Measurements from ENCODE around the gene COMP. TPM values are rescaled to one million over a fixed set of nuclear protein-coding genes. Genes with fewer than 3 reads are reported as not detected.

The COMP gene
- total and polyA plus RNA-seq, 10 of the 15 experiments (the other 5 are each of a cell fraction or from before 2014, with no cell fraction given) = 0.17 TPM; not detected in 9

- peaks cover 18% of the 10 kb centered on the region for H4K20me1 ChIP-seq (ENCODE audit: control insufficient read depth, insufficient read depth)
These were observed 43.5 kb upstream of the COMP start for GRCh38 chr19:18834644-18834984.

More at GRCh38 chr19:18834644-18834984, 43.5 kb upstream of the COMP start:
- H3K27ac ChIP-seq (ENCODE audit: control insufficient read depth, insufficient read depth) = no peak overlapping the region
- peak overlapping the region; percentile 93 for H3K4me3 ChIP-seq
- ChIA-PET POLR2A (interaction anchor here (1.1 to 1.4 kb wide), 2 partner anchors 10 to 12 kb away, joined by 3 to 5 read pairs; no protein-coding TSS in a partner anchor), SMC1A (ENCODE audit: uncharacterized antibody, unreplicated experiment) (interaction anchor here (0.9 to 4.2 kb wide), 3 partner anchors 9 to 28 kb away, joined by 3 to 24 read pairs (median 4); no protein-coding TSS in a partner anchor), RAD21 (ENCODE audit: unreplicated experiment) (interaction anchor here (0.6 to 2.0 kb wide), 3 partner anchors 8 to 549 kb away, joined by 3 to 6 read pairs (median 4); no protein-coding TSS in a partner anchor), CTCF (interaction anchor here (8.2 kb wide), 1 partner anchor 12 kb away, joined by 109 read pairs; no protein-coding TSS in a partner anchor)
- H3K9me3 ChIP-seq (replicated peaks; ENCODE audit: control insufficient read depth, insufficient read depth, low read length) = no peaks in the 10 kb centered on the region
- in situ Hi-C loops (cut with MboI) (no loop called here), intact Hi-C loops (cut with micrococcal nuclease; ENCODE audit: unreplicated experiment) (loop anchor here (5.0 kb wide), 1 partner anchor 242 kb away; no protein-coding TSS in a partner anchor)
- peak overlapping the region; percentile 73 for H3K4me2 ChIP-seq (ENCODE audit: control insufficient read depth, insufficient read depth)
- peaks cover 6% of the 10 kb centered on the region in 2 experiments; a peak in 3 of 4 replicates for H3K36me3 ChIP-seq (ENCODE audit: control insufficient read depth in 2 of 2, insufficient read depth in 2 of 2, low read length in 1 of 2)
- no peaks in the 10 kb centered on the region for H3K27me3 ChIP-seq (replicated peaks in 1 of 2; ENCODE audit: control insufficient read depth in 2 of 2, insufficient read depth in 2 of 2, low read length in 1 of 2)
- TF ChIP-seq MTA3 (IDR thresholded peaks at IDR 0.05; ENCODE audit: borderline replicate concordance, low read length) = no peak
- TF ChIP-seq EGR1 (IDR thresholded peaks at IDR 0.05; ENCODE audit: borderline replicate concordance in 1 of 2, low read depth in 2 of 2, low read length in 2 of 2) = no peak
- TF ChIP-seq SIX5 (IDR thresholded peaks at IDR 0.05; ENCODE audit: low read depth, low read length, severe bottlenecking) = no peak
- TF ChIP-seq SMARCA5 (IDR thresholded peaks at IDR 0.05) = no peak
- TF ChIP-seq CREM (IDR thresholded peaks at IDR 0.05; ENCODE audit: low read depth) = no peak
- no peak for TF ChIP-seq ZNF274 (IDR thresholded peaks at IDR 0.05; ENCODE audit: insufficient read depth, insufficient read length)
- no peak for TF ChIP-seq JUND (IDR thresholded peaks at IDR 0.05; ENCODE audit: low read depth, low read length)
- TF ChIP-seq, protein P1, sequence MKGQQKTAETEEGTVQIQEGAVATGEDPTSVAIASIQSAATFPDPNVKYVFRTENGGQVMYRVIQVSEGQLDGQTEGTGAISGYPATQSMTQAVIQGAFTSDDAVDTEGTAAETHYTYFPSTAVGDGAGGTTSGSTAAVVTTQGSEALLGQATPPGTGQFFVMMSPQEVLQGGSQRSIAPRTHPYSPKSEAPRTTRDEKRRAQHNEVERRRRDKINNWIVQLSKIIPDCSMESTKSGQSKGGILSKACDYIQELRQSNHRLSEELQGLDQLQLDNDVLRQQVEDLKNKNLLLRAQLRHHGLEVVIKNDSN (IDR thresholded peaks at IDR 0.05; ENCODE audit: borderline replicate concordance, extremely low read length, insufficient read depth, low read depth, low read length) = no peak
- TF ChIP-seq BCLAF1 (IDR thresholded peaks at IDR 0.05) = no peak
- TF ChIP-seq NRF1 (conservative IDR thresholded peaks at IDR 0.05; ENCODE audit: low read depth, low read length) = no peak
- no peak for TF ChIP-seq MTA2 (IDR thresholded peaks at IDR 0.05; ENCODE audit: low read depth)
- TF ChIP-seq WRNIP1 (IDR thresholded peaks at IDR 0.05; ENCODE audit: borderline replicate concordance, low read depth, low read length) = no peak
- no peak for TF ChIP-seq ZNF207 (IDR thresholded peaks at IDR 0.05; ENCODE audit: borderline replicate concordance)
- no peak for TF ChIP-seq ZSCAN29 (IDR thresholded peaks at IDR 0.05)
- WGBS (ENCODE audit: insufficient coverage, insufficient replicate concordance, low lambda C conversion rate, missing lambda C conversion rate) = 78% methylated on average over 4 of the region's 4 CpGs
- DNase-seq (ENCODE audit: low read depth, low spot score) (no peak), ATAC-seq (no peak), FAIRE-seq (no peak)
- H3K9ac ChIP-seq (ENCODE audit: control insufficient read depth, insufficient read depth, low read length) = peak overlapping the region; percentile 51
- no peak overlapping the region for H2AFZ ChIP-seq (ENCODE audit: control insufficient read depth, low read depth, low read length)
- peaks cover 17% of the 10 kb centered on the region for H3K4me1 ChIP-seq (ENCODE audit: control insufficient read depth, insufficient read depth, low read length)
- peaks cover 72% of the 10 kb centered on the region for H3K79me2 ChIP-seq (ENCODE audit: control insufficient read depth, insufficient read depth, low read length)
- no TSS peak for BruUV-seq (replicated peaks)

All from GM12878 (cell line).